Measurements from ENCODE around the gene TFF2. TPM values are rescaled to one million over a fixed set of nuclear protein-coding genes. Genes with fewer than 3 reads are reported as not detected.

Gene TFF2
- total RNA-seq, 4 donors from 2014 or later, result not detected

GRCh38 chr21:42311160-42311559 lies 39.6 kb downstream of the TFF2 start:
- no peak for TF ChIP-seq POLR2A (IDR thresholded peaks at IDR 0.05)
- TF ChIP-seq, protein P1, sequence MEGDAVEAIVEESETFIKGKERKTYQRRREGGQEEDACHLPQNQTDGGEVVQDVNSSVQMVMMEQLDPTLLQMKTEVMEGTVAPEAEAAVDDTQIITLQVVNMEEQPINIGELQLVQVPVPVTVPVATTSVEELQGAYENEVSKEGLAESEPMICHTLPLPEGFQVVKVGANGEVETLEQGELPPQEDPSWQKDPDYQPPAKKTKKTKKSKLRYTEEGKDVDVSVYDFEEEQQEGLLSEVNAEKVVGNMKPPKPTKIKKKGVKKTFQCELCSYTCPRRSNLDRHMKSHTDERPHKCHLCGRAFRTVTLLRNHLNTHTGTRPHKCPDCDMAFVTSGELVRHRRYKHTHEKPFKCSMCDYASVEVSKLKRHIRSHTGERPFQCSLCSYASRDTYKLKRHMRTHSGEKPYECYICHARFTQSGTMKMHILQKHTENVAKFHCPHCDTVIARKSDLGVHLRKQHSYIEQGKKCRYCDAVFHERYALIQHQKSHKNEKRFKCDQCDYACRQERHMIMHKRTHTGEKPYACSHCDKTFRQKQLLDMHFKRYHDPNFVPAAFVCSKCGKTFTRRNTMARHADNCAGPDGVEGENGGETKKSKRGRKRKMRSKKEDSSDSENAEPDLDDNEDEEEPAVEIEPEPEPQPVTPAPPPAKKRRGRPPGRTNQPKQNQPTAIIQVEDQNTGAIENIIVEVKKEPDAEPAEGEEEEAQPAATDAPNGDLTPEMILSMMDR (IDR thresholded peaks at IDR 0.05 in 4 of 5, conservative IDR thresholded peaks at IDR 0.05 in 1 of 5), result no peak
- peaks cover 0 to 21% (median 9%) of the 10 kb centered on the region in 3 donors for H3K27me3 ChIP-seq
- ATAC-seq (no peak), DNase-seq (no peak)
- H3K27ac ChIP-seq, result no peak overlapping the region
- H3K9me3 ChIP-seq, result no peaks in the 10 kb centered on the region
- H3K4me1 ChIP-seq, result peaks cover 0 to 5% of the 10 kb centered on the region in 2 donors
- in situ Hi-C loops (cut with MboI; ENCODE audit: low sequenced_read_pairs in 4 of 4) (loop anchor here in 1 of 4 donors (25.0 kb wide), 1 partner anchor 501 kb away; no protein-coding TSS in a partner anchor), intact Hi-C loops (cut with DNase I; ENCODE audit: low total_unique reads) (no loop called here)
- no peaks in the 10 kb centered on the region for H3K36me3 ChIP-seq
- H3K4me3 ChIP-seq, result no peak overlapping the region

DNA sequence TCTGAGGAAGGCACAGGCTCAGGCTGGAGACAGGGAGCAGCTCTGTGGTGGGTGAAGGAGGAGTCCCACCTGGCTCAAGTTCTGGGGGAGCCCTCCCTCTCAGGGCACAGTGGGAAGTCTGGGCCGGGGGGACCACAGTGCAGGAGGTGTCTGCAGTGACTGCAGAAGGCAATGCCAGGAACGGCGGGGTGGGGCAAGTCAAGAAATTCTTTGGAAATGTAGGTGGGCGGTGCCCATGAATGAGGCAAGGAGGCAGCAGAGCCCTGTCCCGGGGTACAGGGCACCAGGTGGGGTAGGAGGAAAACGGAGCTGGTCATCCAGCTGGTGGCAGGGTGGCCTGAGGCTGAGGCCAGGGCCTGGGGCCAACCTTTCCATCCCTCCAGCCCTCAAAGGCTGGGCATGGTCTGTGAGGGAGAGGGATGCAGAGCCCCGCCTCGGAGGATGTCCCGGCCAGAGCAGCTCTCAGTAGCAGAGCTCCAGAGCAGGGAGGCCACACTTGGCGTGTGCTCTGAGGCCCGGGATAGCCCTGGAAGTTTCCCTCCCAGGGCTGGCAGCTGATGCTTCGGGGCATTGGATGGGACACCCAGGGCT lies 40.3 kb downstream of the TFF2 start:
- Histone ChIP-seq H3K36me3 (no peaks in the 10 kb centered on the region), H3K4me1 (peaks cover 0 to 5% of the 10 kb centered on the region in 2 donors), H3K27me3 (peaks cover 0 to 21% (median 9%) of the 10 kb centered on the region in 3 donors), H3K9me3 (no peaks in the 10 kb centered on the region), H3K4me3 (no peak overlapping the region), H3K27ac (no peak overlapping the region)
- TF ChIP-seq, protein P1 (IDR thresholded peaks at IDR 0.05 in 4 of 5, conservative IDR thresholded peaks at IDR 0.05 in 1 of 5), result no peak
- TF ChIP-seq POLR2A (IDR thresholded peaks at IDR 0.05), result no peak
- intact Hi-C loops (cut with DNase I; ENCODE audit: low total_unique reads), result no loop called here
- no peak for DNase-seq
- in situ Hi-C loops (cut with MboI; ENCODE audit: low sequenced_read_pairs in 4 of 4), result loop anchor here in 1 of 4 donors (25.0 kb wide), 1 partner anchor 502 kb away; no protein-coding TSS in a partner anchor
- no peak for ATAC-seq

GRCh38 chr21:42309753-42310213 lies 41.0 kb downstream of the TFF2 start:
- Histone ChIP-seq H3K4me3 (no peak overlapping the region), H3K27me3 (peaks cover 0 to 21% (median 9%) of the 10 kb centered on the region in 3 donors), H3K27ac (no peak overlapping the region), H3K4me1 (peaks cover 0 to 5% of the 10 kb centered on the region in 2 donors), H3K9me3 (no peaks in the 10 kb centered on the region), H3K36me3 (no peaks in the 10 kb centered on the region)
- ATAC-seq (peak; percentile 37 to 62), DNase-seq (no peak)
- in situ Hi-C loops (cut with MboI; ENCODE audit: low sequenced_read_pairs in 4 of 4), result loop anchor here in 1 of 4 donors (25.0 kb wide), 1 partner anchor 503 kb away; no protein-coding TSS in a partner anchor
- intact Hi-C loops (cut with DNase I; ENCODE audit: low total_unique reads), result loop anchor here (2.0 kb wide), 2 partner anchors 21 to 227 kb away; no protein-coding TSS in a partner anchor
- TF ChIP-seq, protein P1 (IDR thresholded peaks at IDR 0.05 in 4 of 5, conservative IDR thresholded peaks at IDR 0.05 in 1 of 5), result peak; percentile 54 to 82 (median 63)
- TF ChIP-seq POLR2A (IDR thresholded peaks at IDR 0.05), result no peak

- intact Hi-C loops (cut with DNase I; ENCODE audit: low total_unique reads) (loop anchor here (2.0 kb wide), 2 partner anchors 20 to 228 kb away; no protein-coding TSS in a partner anchor), in situ Hi-C loops (cut with MboI; ENCODE audit: low sequenced_read_pairs in 4 of 4) (loop anchor here in 1 of 4 donors (25.0 kb wide), 1 partner anchor 503 kb away; no protein-coding TSS in a partner anchor)
- no peak overlapping the region for H3K27ac ChIP-seq
- H3K4me3 ChIP-seq, result no peak overlapping the region
- peaks cover 0 to 21% (median 9%) of the 10 kb centered on the region in 3 donors for H3K27me3 ChIP-seq
- no peaks in the 10 kb centered on the region for H3K36me3 ChIP-seq
- DNase-seq (no peak), ATAC-seq (no peak)
- peaks cover 0 to 5% of the 10 kb centered on the region in 2 donors for H3K4me1 ChIP-seq
- no peaks in the 10 kb centered on the region for H3K9me3 ChIP-seq
- TF ChIP-seq, protein P1 (IDR thresholded peaks at IDR 0.05 in 4 of 5, conservative IDR thresholded peaks at IDR 0.05 in 1 of 5), result no peak
- no peak for TF ChIP-seq POLR2A (IDR thresholded peaks at IDR 0.05)
These were observed 41.7 kb downstream of the TFF2 start for GRCh38 chr21:42308914-42309752.

Data from gastrocnemius medialis (tissue), 4 donors.